ENCODE data around the gene ZNF367.

Gene ZNF367

DNA sequence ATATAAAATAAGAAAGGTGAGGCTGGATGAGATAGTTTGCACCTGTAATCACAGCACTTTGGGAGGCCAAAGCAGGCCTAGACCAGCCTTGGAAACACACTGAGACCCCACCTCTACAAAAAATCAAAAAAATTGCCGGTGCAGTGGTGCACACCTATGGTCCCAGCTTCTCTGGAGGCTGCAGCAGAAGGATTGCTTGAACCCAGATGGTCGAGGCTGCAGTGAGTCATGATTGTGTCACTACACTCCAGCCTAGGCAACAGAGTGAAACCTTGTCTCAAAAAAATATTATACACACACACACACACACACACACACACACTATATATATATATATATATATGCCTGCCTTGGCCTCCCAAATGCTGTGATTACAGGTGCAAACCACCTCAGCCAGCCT, 36.0 kb downstream of the ZNF367 start:
- Histone ChIP-seq H3K36me3 (ENCODE audit: insufficient read depth, low read length) (peaks cover 28% of the 10 kb centered on the region), H3K27ac (ENCODE audit: low read depth, low read length, poor library complexity, severe bottlenecking) (no peak overlapping the region), H3K9me3 (ENCODE audit: low read length) (no peaks in the 10 kb centered on the region), H3K4me3 (ENCODE audit: low read depth, low read length, poor library complexity, severe bottlenecking) (no peak overlapping the region), H3F3A (ENCODE audit: insufficient read depth, low read length) (peaks cover 14% of the 10 kb centered on the region), H4K20me1 (ENCODE audit: insufficient read depth, low read length) (no peaks in the 10 kb centered on the region), H3K4me2 (ENCODE audit: low read length) (no peak overlapping the region), H3K27me3 (ENCODE audit: insufficient read depth, low read length) (no peaks in the 10 kb centered on the region), H3K79me2 (ENCODE audit: insufficient read depth, low read length) (no peaks in the 10 kb centered on the region; the same call in 1 of the 2 replicates), H3K9ac (ENCODE audit: low read length) (no peak overlapping the region), H2AFZ (ENCODE audit: low read length) (no peak overlapping the region), H3K9me2 (ENCODE audit: low read depth, low read length) (no peaks in the 10 kb centered on the region), H3K4me1 (ENCODE audit: insufficient read depth, low read length, severe bottlenecking) (no peaks in the 10 kb centered on the region)
- TF ChIP-seq CTCF (IDR thresholded peaks at IDR 0.05; ENCODE audit: low read length) (no peak), EZH2 (IDR thresholded peaks at IDR 0.05; ENCODE audit: borderline replicate concordance, low read length) (no peak)

- H3K4me2 ChIP-seq (ENCODE audit: low read length), result no peak overlapping the region
Measured at GRCh38 chr9:96381696-96382095, 36.5 kb downstream of the ZNF367 start.

DNA sequence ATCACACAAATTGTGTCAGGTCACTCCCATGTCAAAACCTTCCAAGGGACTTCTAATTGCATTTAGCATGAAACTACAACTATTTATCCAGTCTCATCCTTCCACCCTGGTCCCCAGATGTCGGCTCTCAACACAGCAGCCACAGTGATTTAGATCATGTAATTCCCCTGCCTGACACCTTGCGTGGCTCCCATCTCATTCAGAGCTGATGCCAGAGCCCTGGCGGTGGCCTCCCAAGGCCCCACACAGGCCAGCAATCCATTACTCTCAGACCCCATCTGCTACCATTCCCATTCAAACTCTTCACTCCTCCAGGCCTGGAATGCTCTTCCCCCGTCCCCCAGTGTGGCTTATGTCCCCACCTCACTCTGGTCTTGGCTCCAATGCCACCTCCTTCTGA, 37.0 kb downstream of the ZNF367 start:
- Histone ChIP-seq H3F3A (ENCODE audit: insufficient read depth, low read length) (peaks cover 6% of the 10 kb centered on the region; the same call in 1 of the 2 replicates), H3K9me2 (ENCODE audit: low read depth, low read length) (no peaks in the 10 kb centered on the region), H3K27me3 (ENCODE audit: insufficient read depth, low read length) (no peaks in the 10 kb centered on the region), H3K9me3 (ENCODE audit: low read length) (no peaks in the 10 kb centered on the region), H3K79me2 (ENCODE audit: insufficient read depth, low read length) (no peaks in the 10 kb centered on the region), H3K4me3 (ENCODE audit: low read depth, low read length, poor library complexity, severe bottlenecking) (no peak overlapping the region), H3K27ac (ENCODE audit: low read depth, low read length, poor library complexity, severe bottlenecking) (no peak overlapping the region), H2AFZ (ENCODE audit: low read length) (no peak overlapping the region), H3K36me3 (ENCODE audit: insufficient read depth, low read length) (peaks cover 17% of the 10 kb centered on the region), H3K4me2 (ENCODE audit: low read length) (no peak overlapping the region), H4K20me1 (ENCODE audit: insufficient read depth, low read length) (no peaks in the 10 kb centered on the region), H3K9ac (ENCODE audit: low read length) (no peak overlapping the region), H3K4me1 (ENCODE audit: insufficient read depth, low read length, severe bottlenecking) (no peaks in the 10 kb centered on the region)
- TF ChIP-seq CTCF (IDR thresholded peaks at IDR 0.05; ENCODE audit: low read length) (no peak), EZH2 (IDR thresholded peaks at IDR 0.05; ENCODE audit: borderline replicate concordance, low read length) (no peak)

More at GRCh38 chr9:96381696-96382095, 36.5 kb downstream of the ZNF367 start:
- Histone ChIP-seq H3K27ac (ENCODE audit: low read depth, low read length, poor library complexity, severe bottlenecking) (no peak overlapping the region), H3K4me3 (ENCODE audit: low read depth, low read length, poor library complexity, severe bottlenecking) (no peak overlapping the region), H3F3A (ENCODE audit: insufficient read depth, low read length) (peaks cover 11% of the 10 kb centered on the region), H3K4me1 (ENCODE audit: insufficient read depth, low read length, severe bottlenecking) (no peaks in the 10 kb centered on the region), H2AFZ (ENCODE audit: low read length) (no peak overlapping the region), H3K36me3 (ENCODE audit: insufficient read depth, low read length) (peaks cover 23% of the 10 kb centered on the region), H3K27me3 (ENCODE audit: insufficient read depth, low read length) (no peaks in the 10 kb centered on the region), H3K9me2 (ENCODE audit: low read depth, low read length) (no peaks in the 10 kb centered on the region), H3K9me3 (ENCODE audit: low read length) (no peaks in the 10 kb centered on the region), H4K20me1 (ENCODE audit: insufficient read depth, low read length) (no peaks in the 10 kb centered on the region), H3K9ac (ENCODE audit: low read length) (no peak overlapping the region), H3K79me2 (ENCODE audit: insufficient read depth, low read length) (no peaks in the 10 kb centered on the region)
- TF ChIP-seq CTCF (IDR thresholded peaks at IDR 0.05; ENCODE audit: low read length), result no peak
- no peak for TF ChIP-seq EZH2 (IDR thresholded peaks at IDR 0.05; ENCODE audit: borderline replicate concordance, low read length)

All from OCI-LY1 (cell line).